Progenitor cell of endocrine pancreas (in vitro differentiated cells): ENCODE data around the gene ITPK1. TPM values are rescaled to one million over a fixed set of nuclear protein-coding genes. Genes with fewer than 3 reads are reported as not detected.

Source experiments
- DNase-seq: peaks from one replicate; pipeline ENCODE4 v3.0.0; 2021; ENCODE audit warnings: low spot score; ENCODE audit not compliant: unreplicated experiment
- H3K27ac Mint-ChIP-seq: 2 replicates; pipeline ENCODE4 v1.8.0; 2021; ENCODE audit warnings: mild to moderate bottlenecking, moderate library complexity, mixed read lengths
- H3K27me3 Mint-ChIP-seq: 2 replicates; pipeline ENCODE4 v1.8.0; 2021; ENCODE audit warnings: mixed read lengths
- H3K36me3 Mint-ChIP-seq: 2 replicates; pipeline ENCODE4 v1.8.0; 2022; ENCODE audit warnings: mixed read lengths; ENCODE audit not compliant: insufficient read depth
- H3K4me1 Mint-ChIP-seq: 2 replicates; pipeline ENCODE4 v1.8.0; 2021; ENCODE audit warnings: low read depth, mixed read lengths
- H3K4me3 Mint-ChIP-seq: 2 replicates; pipeline ENCODE4 v1.8.0; 2021; ENCODE audit warnings: low read depth, mild to moderate bottlenecking, moderate library complexity, mixed read lengths
- H3K9me3 Mint-ChIP-seq: 2 replicates; pipeline ENCODE4 v1.8.0; 2021; ENCODE audit warnings: low read depth, mixed read lengths
- CTCF ChIP-seq: fragments of 200-600 bp; sonication (generic); IDR thresholded peaks from one replicate; pipeline ENCODE4 v1.5.0; 2021; ENCODE audit warnings: antibody characterized with exemption, mild to moderate bottlenecking; ENCODE audit not compliant: unreplicated experiment
- total RNA-seq: library from RNA; stranded (reverse); gene quantifications from 2 replicates; pipeline ENCODE4 v1.2.1, GENCODE V29; 2021

The ITPK1 gene
- total RNA-seq, 1 donor from 2014 or later, result 72.0 TPM

DNA sequence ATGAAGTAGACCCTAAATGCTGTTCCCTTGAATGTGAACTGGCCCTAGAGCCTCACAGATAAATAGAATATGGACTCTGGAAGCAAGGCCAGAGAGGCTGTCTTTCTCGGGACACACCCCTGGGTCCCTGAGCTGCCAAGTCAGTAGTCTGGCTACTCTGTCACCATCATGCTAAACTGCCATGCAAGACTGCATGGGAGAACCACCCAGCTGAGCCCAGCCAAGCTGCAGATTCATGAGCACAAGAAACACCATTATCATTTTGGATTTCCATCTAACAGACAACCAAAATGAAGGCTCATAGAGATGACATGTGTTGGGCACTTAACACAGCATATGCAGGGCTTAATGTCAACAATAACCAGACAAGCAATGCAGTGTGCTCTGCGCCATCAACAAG lies 139.5 kb downstream of the ITPK1 start:
- peaks cover 29% of the 10 kb centered on the region for H3K9me3 Mint-ChIP-seq
- no peak for TF ChIP-seq CTCF
- no peaks in the 10 kb centered on the region for H3K4me1 Mint-ChIP-seq
- H3K4me3 Mint-ChIP-seq, result no peak overlapping the region
- peaks cover 48% of the 10 kb centered on the region for H3K36me3 Mint-ChIP-seq
- H3K27me3 Mint-ChIP-seq, result no peaks in the 10 kb centered on the region
- H3K27ac Mint-ChIP-seq, result no peak overlapping the region
- no peak for DNase-seq

GRCh38 chr14:92974541-92975345 lies 141.0 kb downstream of the ITPK1 start:
- TF ChIP-seq CTCF, result no peak
- no peak for DNase-seq
- peaks cover 26% of the 10 kb centered on the region for H3K9me3 Mint-ChIP-seq
- H3K27ac Mint-ChIP-seq, result peak overlapping the region; percentile 71
- H3K36me3 Mint-ChIP-seq, result peaks cover 36% of the 10 kb centered on the region
- H3K27me3 Mint-ChIP-seq, result no peaks in the 10 kb centered on the region
- no peaks in the 10 kb centered on the region for H3K4me1 Mint-ChIP-seq
- no peak overlapping the region for H3K4me3 Mint-ChIP-seq

DNA sequence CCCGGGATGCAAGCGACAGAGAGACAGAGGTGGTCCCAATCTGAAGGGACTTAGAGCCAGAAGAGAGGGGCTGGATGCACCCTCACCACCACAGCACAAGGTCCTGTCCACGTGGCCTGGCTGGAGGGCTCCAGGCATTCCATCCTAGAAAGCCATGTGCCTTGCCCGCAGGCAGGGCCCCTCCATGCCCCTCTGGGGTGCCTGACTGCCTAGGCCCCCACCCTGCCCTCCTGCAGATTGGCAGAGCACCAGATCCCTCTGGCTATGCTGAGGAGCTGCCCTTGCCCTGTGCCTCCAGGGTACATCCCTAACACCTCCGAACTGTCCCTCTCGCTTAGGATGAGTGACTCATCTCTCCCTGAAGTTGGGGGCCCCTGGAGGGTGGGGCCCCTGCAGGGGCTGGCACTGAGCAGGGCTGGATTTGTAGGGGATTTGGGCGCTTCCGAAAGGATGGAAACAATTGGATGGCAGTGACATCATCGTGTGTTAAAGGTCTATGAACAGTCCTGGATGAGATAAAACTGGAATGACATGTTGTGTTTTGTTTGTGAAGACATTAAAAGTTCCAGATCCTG lies 141.8 kb downstream of the ITPK1 start:
- no peak for DNase-seq
- TF ChIP-seq CTCF, result no peak
- Mint-ChIP-seq H3K36me3 (peaks cover 28% of the 10 kb centered on the region), H3K4me3 (no peak overlapping the region), H3K9me3 (peaks cover 18% of the 10 kb centered on the region), H3K4me1 (no peaks in the 10 kb centered on the region), H3K27ac (no peak overlapping the region), H3K27me3 (no peaks in the 10 kb centered on the region)

- peak; percentile 51 for DNase-seq
- Mint-ChIP-seq H3K27me3 (no peaks in the 10 kb centered on the region), H3K4me3 (no peak overlapping the region), H3K9me3 (peaks cover 18% of the 10 kb centered on the region), H3K4me1 (no peaks in the 10 kb centered on the region), H3K36me3 (peaks cover 25% of the 10 kb centered on the region), H3K27ac (no peak overlapping the region)
- peak; percentile 62 for TF ChIP-seq CTCF
Observed at GRCh38 chr14:92973261-92973797, 142.4 kb downstream of the ITPK1 start.

DNA sequence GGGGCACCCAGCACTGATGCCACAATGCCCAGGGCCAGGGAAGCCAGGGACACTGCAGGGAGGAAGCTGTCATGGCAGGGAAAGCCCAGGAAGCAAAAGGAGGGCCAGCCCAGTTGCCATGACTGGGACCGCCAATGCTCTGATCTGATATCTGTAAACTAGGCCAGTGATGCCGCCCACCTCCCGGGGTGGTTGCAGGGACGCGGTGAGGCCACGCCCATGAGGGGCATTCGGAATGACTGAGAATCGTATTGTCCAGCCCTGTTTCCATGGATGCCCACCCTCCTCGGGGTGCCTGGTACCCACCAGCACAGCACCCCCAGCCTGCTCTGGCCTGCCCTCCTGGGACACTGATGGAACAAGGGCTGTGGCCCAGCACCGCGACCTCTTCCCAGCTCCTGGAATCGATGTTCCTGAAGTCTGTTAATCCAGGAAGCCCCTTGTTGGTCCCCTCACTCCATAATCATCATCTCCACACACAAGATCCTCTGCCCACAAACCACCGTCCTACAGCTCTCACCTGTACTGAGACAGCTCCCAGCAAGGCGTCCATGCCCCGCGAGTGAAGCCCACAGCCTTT lies 144.0 kb downstream of the ITPK1 start:
- peaks cover 13% of the 10 kb centered on the region for H3K9me3 Mint-ChIP-seq
- TF ChIP-seq CTCF, result no peak
- no peak for DNase-seq
- no peaks in the 10 kb centered on the region for H3K4me1 Mint-ChIP-seq
- H3K27ac Mint-ChIP-seq, result peak overlapping the region; percentile 5
- no peak overlapping the region for H3K4me3 Mint-ChIP-seq
- no peaks in the 10 kb centered on the region for H3K27me3 Mint-ChIP-seq
- peaks cover 16% of the 10 kb centered on the region for H3K36me3 Mint-ChIP-seq
